ENCODE results near the gene PCSK4.
A peak's percentile ranks its signal among the peaks of the same experiment; 100 is the strongest.

- TF ChIP-seq CTCF (conservative IDR thresholded peaks at IDR 0.05; ENCODE audit: low read depth, low read length) (peak; percentile 42), EZH2 (IDR thresholded peaks at IDR 0.05; ENCODE audit: borderline replicate concordance, low read depth, low read length, poor library complexity, severe bottlenecking) (no peak)
Observed at GRCh38 chr19:1465191-1466016, 24.7 kb downstream of the PCSK4 start.
